NCI-H510A (cell line): ENCODE results near the gene EXOSC5.
"Not testable (repeated sequence)": the region's sequence is repeated elsewhere in the genome, so short reads cannot be mapped to it uniquely, and the experiment has no call there.

Experiments used
- DNase-seq: peaks from one replicate; lab custom pipeline; 2025; lab: John Stamatoyannopoulos, UW

Gene EXOSC5

GRCh38 chr19:41405776-41406175 lies 8.6 kb upstream of the EXOSC5 start:
- DNase-seq = no peak

- DNase-seq = peak; percentile 59
Observed at GRCh38 chr19:41403181-41403970, 6.2 kb upstream of the EXOSC5 start.

- no peak for DNase-seq
Observed at GRCh38 chr19:41402010-41402409, 4.9 kb upstream of the EXOSC5 start.

- DNase-seq = no peak
Observed at GRCh38 chr19:41401483-41401882, 4.3 kb upstream of the EXOSC5 start.

GRCh38 chr19:41399525-41399924 lies 2.4 kb upstream of the EXOSC5 start:
- no peak for DNase-seq

- no peak for DNase-seq
Observed at GRCh38 chr19:41399091-41399490, 1.9 kb upstream of the EXOSC5 start.

GRCh38 chr19:41398598-41398997 lies 1.4 kb upstream of the EXOSC5 start:
- DNase-seq = no peak

- DNase-seq = no peak
Observed at GRCh38 chr19:41398050-41398418, 875 bp upstream of the EXOSC5 start.

GRCh38 chr19:41395355-41395754 lies 1.8 kb downstream of the EXOSC5 start:
- no peak for DNase-seq

- DNase-seq = no peak
Observed at GRCh38 chr19:41392775-41393174, 4.4 kb downstream of the EXOSC5 start.

- no peak for DNase-seq
Observed at GRCh38 chr19:41391618-41392017, 5.5 kb downstream of the EXOSC5 start.

GRCh38 chr19:41386442-41386841 lies 10.7 kb downstream of the EXOSC5 start:
- no peak for DNase-seq

GRCh38 chr19:41384351-41384750 lies 12.8 kb downstream of the EXOSC5 start:
- DNase-seq = no peak

GRCh38 chr19:41381536-41381935 lies 15.6 kb downstream of the EXOSC5 start:
- DNase-seq = not testable (repeated sequence)

- no peak for DNase-seq
Observed at GRCh38 chr19:41377977-41378709, 19.0 kb downstream of the EXOSC5 start.

GRCh38 chr19:41376998-41377365 lies 20.2 kb downstream of the EXOSC5 start:
- DNase-seq = no peak

- no peak for DNase-seq
Observed at GRCh38 chr19:41376241-41376997, 20.7 kb downstream of the EXOSC5 start, which contains the start of gene TMEM91. Gene TMEM91, plus strand, starts transcription at chr19:41376533. Its CDS starts 1,777 bp downstream, at chr19:41378310.

- peak; percentile 69 for DNase-seq
Observed at GRCh38 chr19:41373993-41374392, 23.2 kb downstream of the EXOSC5 start.

- no peak for DNase-seq
Observed at GRCh38 chr19:41372501-41372900, 24.7 kb downstream of the EXOSC5 start.

- DNase-seq = no peak
Observed at GRCh38 chr19:41371541-41371940, 25.6 kb downstream of the EXOSC5 start.

GRCh38 chr19:41371119-41371518 lies 26.0 kb downstream of the EXOSC5 start:
- DNase-seq = not testable (repeated sequence)

GRCh38 chr19:41369769-41370168 lies 27.4 kb downstream of the EXOSC5 start:
- no peak for DNase-seq

GRCh38 chr19:41367848-41368301 lies 29.3 kb downstream of the EXOSC5 start:
- no peak for DNase-seq
